Measurements from ENCODE around the gene DNM3.

- TF ChIP-seq POLR2A (IDR thresholded peaks at IDR 0.05), result no peak
- TF ChIP-seq, protein P1, sequence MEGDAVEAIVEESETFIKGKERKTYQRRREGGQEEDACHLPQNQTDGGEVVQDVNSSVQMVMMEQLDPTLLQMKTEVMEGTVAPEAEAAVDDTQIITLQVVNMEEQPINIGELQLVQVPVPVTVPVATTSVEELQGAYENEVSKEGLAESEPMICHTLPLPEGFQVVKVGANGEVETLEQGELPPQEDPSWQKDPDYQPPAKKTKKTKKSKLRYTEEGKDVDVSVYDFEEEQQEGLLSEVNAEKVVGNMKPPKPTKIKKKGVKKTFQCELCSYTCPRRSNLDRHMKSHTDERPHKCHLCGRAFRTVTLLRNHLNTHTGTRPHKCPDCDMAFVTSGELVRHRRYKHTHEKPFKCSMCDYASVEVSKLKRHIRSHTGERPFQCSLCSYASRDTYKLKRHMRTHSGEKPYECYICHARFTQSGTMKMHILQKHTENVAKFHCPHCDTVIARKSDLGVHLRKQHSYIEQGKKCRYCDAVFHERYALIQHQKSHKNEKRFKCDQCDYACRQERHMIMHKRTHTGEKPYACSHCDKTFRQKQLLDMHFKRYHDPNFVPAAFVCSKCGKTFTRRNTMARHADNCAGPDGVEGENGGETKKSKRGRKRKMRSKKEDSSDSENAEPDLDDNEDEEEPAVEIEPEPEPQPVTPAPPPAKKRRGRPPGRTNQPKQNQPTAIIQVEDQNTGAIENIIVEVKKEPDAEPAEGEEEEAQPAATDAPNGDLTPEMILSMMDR (IDR thresholded peaks at IDR 0.05), result no peak
These were observed 276.5 kb downstream of the DNM3 start for GRCh38 chr1:172117800-172118199.
